Thyroid gland (tissue), 4 donors: Measurements from ENCODE around the gene LIF.

Source experiments
- CTCF ChIP-seq, 6 experiments: fragments of 200-600 bp in 3 of 6; fragments of 450-650 bp in 3 of 6; sonication (generic) in 3 of 6; IDR thresholded peaks; one replicate each; pipeline ENCODE4 v1.5.1; 2016 to 2019; ENCODE audit warnings: antibody characterized with exemption in 6 of 6, mild to moderate bottlenecking in 2 of 6, inconsistent platforms in 1 of 6, moderate library complexity in 1 of 6
- POLR2A ChIP-seq, 2 donors: fragments of 450-650 bp; IDR thresholded peaks; one replicate each; pipeline ENCODE4 v1.6.1; 2017; ENCODE audit warnings: antibody characterized with exemption in 2 of 2, mild to moderate bottlenecking in 2 of 2, moderate library complexity in 1 of 2

DNA sequence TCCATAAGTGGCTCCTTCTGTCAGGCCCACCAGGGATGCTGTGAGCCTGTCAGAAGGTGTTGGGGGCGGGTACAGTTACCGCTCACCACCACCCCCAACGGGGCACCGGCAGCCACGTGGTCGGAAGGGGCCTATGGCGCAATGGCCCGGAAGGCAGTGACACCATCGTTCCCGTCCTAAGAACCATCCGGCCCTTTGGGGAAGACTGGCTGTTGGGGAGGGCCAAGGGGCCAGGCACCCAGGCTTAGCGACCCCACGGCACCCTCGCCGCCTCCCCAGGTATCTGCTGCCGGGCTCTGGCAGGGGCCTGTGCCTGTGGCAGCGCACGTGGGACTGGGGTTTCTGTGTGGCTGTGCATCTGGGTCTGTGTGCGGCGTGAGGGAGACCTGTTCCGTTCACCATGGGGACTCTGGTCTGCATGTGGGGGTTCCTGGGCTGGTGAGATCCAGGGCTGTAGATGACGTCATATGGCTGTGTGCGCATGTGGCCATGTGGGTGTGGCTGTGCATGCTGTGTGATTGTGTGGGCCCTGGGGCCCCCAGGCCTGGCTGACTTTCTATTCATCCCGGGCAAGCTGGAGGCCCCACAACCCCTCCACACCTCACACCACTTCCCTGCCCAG, 19.4 kb upstream of the LIF start:
- TF ChIP-seq CTCF (IDR thresholded peaks at IDR 0.05) (no peak), POLR2A (IDR thresholded peaks at IDR 0.05) (no peak)
